Heart left ventricle (tissue), 13 donors: ENCODE measurements around the gene THADA.

Source experiments
- CTCF ChIP-seq, 12 donors: fragments of 200-600 bp; sonication (generic) in 4 of 12; IDR thresholded peaks; one replicate each; pipeline versions ENCODE4 v1.5.0 to v1.8.0; 2018 to 2022; ENCODE audit warnings: antibody characterized with exemption in 12 of 12, mild to moderate bottlenecking in 5 of 12
- POLR2A ChIP-seq, 2 donors: fragments of 450-650 bp; IDR thresholded peaks; one replicate each; pipeline ENCODE4 v1.6.1; 2017; ENCODE audit warnings: antibody characterized with exemption in 2 of 2, mild to moderate bottlenecking in 2 of 2, moderate library complexity in 2 of 2
- donor health status: ischemic (EF 13 %, LVEDD 7.1; RV severe dilation, severe dysfunction).
- donor health status: DM: no; HTN: yes; CAD: no.
- donor health status: DM: no; HTN: no; CAD: no.
- donor health status: ischemic (EF 25% LVEDD 6.9; RV normal size, moderate dysfunction).
- donor health status: ischemic (EF 25% LVEDD 5.7; RV mildly dilated, moderate dysfunction).
- donor health status: ischemic (EF 35%, LVEDD 5.7; RV mildly dilated, moderate dysfunction).
- donor health status: nonischemic (EF 11% LVEDD 7.7; RV severe dilation, severe dysfunction).
- donor health status: DM: yes; HTN: yes; CAD: no.
- donor health status: PGD.
- donor health status: ischemic (EF 29% LVEDD 5.4; RV normal size, mild dysfunction).
- donor health status: nonischemic (EF 23%, LVEDD 6.1; RV moderate dilation, normal function).

- TF ChIP-seq CTCF (IDR thresholded peaks at IDR 0.05) (no peak), POLR2A (IDR thresholded peaks at IDR 0.05) (no peak)
Measured at GRCh38 chr2:43360137-43360536, 235.7 kb downstream of the THADA start.
